HCT116 (cell line): ENCODE results near the gene SLC22A5. TPM values are rescaled to one million over a fixed set of nuclear protein-coding genes. Genes with fewer than 3 reads are reported as not detected.

Experiments
- ATAC-seq: fragments of 200-7000 bp; cut with Tn5 transposase; 2 replicates; pipeline ENCODE4 v1.9.1; 2020; ENCODE audit warnings: mild to moderate bottlenecking, moderate library complexity
- BruUV-seq: library from RNA; stranded (reverse); fragments of 400-500 nt; replicated peaks from 2 replicates; lab custom pipeline; 2021; lab: Mats Ljungman, UMichigan
- CTCF ChIA-PET: fragments of 300-600 bp; sonication (Branson Sonifier 250); formaldehyde crosslinking; loops from one replicate; lab custom pipeline; 2021; ENCODE audit warnings: antibody characterized with exemption; lab: Charles Lee
- POLR2A ChIA-PET: fragments of 300-600, 350-600 bp; sonication (Branson Sonifier 250); formaldehyde crosslinking; loops from one replicate; lab custom pipeline; 2021; ENCODE audit warnings: antibody characterized with exemption; lab: Charles Lee
- RAD21 ChIA-PET, 2 experiments: fragments of 300-600 bp; sonication (Branson Sonifier 250); formaldehyde crosslinking; loops; one replicate each; lab custom pipeline; 2023; ENCODE audit warnings: low total read pairs in 2 of 2; ENCODE audit not compliant: uncharacterized antibody in 2 of 2, unreplicated experiment in 2 of 2, low non-redundant PET in 1 of 2; lab: Charles Lee
- DNase-seq: peaks from one replicate; pipeline ENCODE4 v3.0.0-alpha.2; 2010; ENCODE audit warnings: low read depth, low spot score
- H2AFZ ChIP-seq: fragments of 200-600 bp; shearing (Covaris generic), sonication (generic); 2 replicates; pipeline ENCODE4 v1.6.1; 2017; ENCODE audit warnings: low read depth, mixed run types, mixed read lengths, antibody characterized with exemption, low read length; ENCODE audit not compliant: poor library complexity, severe bottlenecking
- H3K27ac ChIP-seq: 2 replicates; pipeline ENCODE4 v1.5.1; 2012; ENCODE audit warnings: low read depth, low read length
- H3K27me3 ChIP-seq: fragments of 200-600 bp; sonication (generic); 2 replicates; pipeline ENCODE4 v1.6.1; 2016; ENCODE audit warnings: mixed run types, low read length, mixed read lengths; ENCODE audit not compliant: insufficient read depth
- H3K36me3 ChIP-seq, 2 experiments: fragments of 200-500 bp in 1 of 2; fragments of 200-600 bp in 1 of 2; sonication (Bioruptor generic) in 1 of 2; sonication (generic) in 1 of 2; 2 replicates each; pipeline versions ENCODE4 v1.5.1 to v1.6.1; 2014 to 2016; ENCODE audit warnings: low read length in 2 of 2, inconsistent platforms in 1 of 2, mixed read lengths in 1 of 2, mixed run types in 1 of 2; ENCODE audit not compliant: insufficient read depth in 2 of 2, control insufficient read depth in 1 of 2
- H3K4me1 ChIP-seq, 2 experiments: fragments of 200-600 bp in 1 of 2; sonication (generic) in 1 of 2; 2 replicates each; pipeline versions ENCODE4 v1.5.1 to v1.6.1; 2012 to 2017; ENCODE audit warnings: low read length in 2 of 2, inconsistent platforms in 1 of 2, mild to moderate bottlenecking in 1 of 2, mixed read lengths in 1 of 2, mixed run types in 1 of 2, moderate library complexity in 1 of 2; ENCODE audit not compliant: insufficient read depth in 2 of 2, control insufficient read depth in 1 of 2
- H3K4me2 ChIP-seq: fragments of 200-600 bp; sonication (generic); 2 replicates; pipeline ENCODE4 v1.6.1; 2017; ENCODE audit warnings: mixed run types, low read length, mixed read lengths
- H3K4me3 ChIP-seq, 2 experiments: fragments of 200-600 bp in 1 of 2; sonication (generic) in 1 of 2; replicated peaks in 1 of 2; 2 replicates each; pipeline ENCODE4 v1.5.1; 2011 to 2016; ENCODE audit warnings: low read length in 2 of 2, control low read depth in 1 of 2, low read depth in 1 of 2, mild to moderate bottlenecking in 1 of 2, mixed read lengths in 1 of 2, mixed run types in 1 of 2
- H3K79me2 ChIP-seq: fragments of 200-600 bp; sonication (generic); 2 replicates; pipeline ENCODE4 v1.6.1; 2017; ENCODE audit warnings: mild to moderate bottlenecking, mixed run types, low read length, moderate library complexity, mixed read lengths; ENCODE audit not compliant: insufficient read depth
- H3K9ac ChIP-seq: fragments of 200-600 bp; sonication (generic); 2 replicates; pipeline ENCODE4 v1.6.1; 2016; ENCODE audit warnings: low read length, mixed read lengths
- H3K9me2 ChIP-seq: fragments of 200-600 bp; sonication (generic), shearing (Covaris generic); 2 replicates; pipeline ENCODE4 v1.6.1; 2017; ENCODE audit warnings: mixed run types, mild to moderate bottlenecking, moderate library complexity; ENCODE audit not compliant: insufficient read depth
- H3K9me3 ChIP-seq, 2 experiments: fragments of 200-500 bp in 1 of 2; fragments of 200-600 bp in 1 of 2; sonication (Bioruptor generic) in 1 of 2; sonication (generic) in 1 of 2; 2 replicates each; pipeline ENCODE4 v1.6.1; 2014 to 2017; ENCODE audit warnings: low read length in 2 of 2, mixed read lengths in 2 of 2, inconsistent platforms in 1 of 2, low read depth in 1 of 2, mild to moderate bottlenecking in 1 of 2, mixed run types in 1 of 2, moderate library complexity in 1 of 2; ENCODE audit not compliant: control insufficient read depth in 1 of 2, insufficient read depth in 1 of 2
- H4K20me1 ChIP-seq: fragments of 200-600 bp; sonication (generic), shearing (Covaris generic); 2 replicates; pipeline ENCODE4 v1.6.1; 2017; ENCODE audit warnings: mixed run types, mild to moderate bottlenecking, moderate library complexity; ENCODE audit not compliant: insufficient read depth
- ATF3 ChIP-seq: IDR thresholded peaks from 2 replicates; pipeline ENCODE4 v1.6.1; 2012
- CBX3 ChIP-seq: IDR thresholded peaks from 2 replicates; pipeline ENCODE4 v1.6.1; 2012; ENCODE audit warnings: low read depth
- CEBPB ChIP-seq: IDR thresholded peaks from 2 replicates; pipeline ENCODE4 v1.6.1; 2012; ENCODE audit warnings: low read depth
- CTCF ChIP-seq, 3 experiments: fragments of 200-600 bp in 1 of 3; sonication (generic) in 1 of 3; IDR thresholded peaks in 2 of 3; conservative IDR thresholded peaks in 1 of 3; 2 replicates each; pipeline ENCODE4 v1.5.1; 2012 to 2017; ENCODE audit warnings: low read depth in 2 of 3, low read length in 2 of 3, antibody characterized with exemption in 1 of 3, borderline replicate concordance in 1 of 3, control low read depth in 1 of 3, mild to moderate bottlenecking in 1 of 3, mixed read lengths in 1 of 3, mixed run types in 1 of 3, moderate library complexity in 1 of 3; ENCODE audit not compliant: insufficient read depth in 1 of 3
- EZH2 ChIP-seq: fragments of 200-600 bp; sonication (generic); IDR thresholded peaks from 2 replicates; pipeline ENCODE4 v1.6.1; 2017; ENCODE audit warnings: antibody characterized with exemption, mixed run types
- JUND ChIP-seq: IDR thresholded peaks from 2 replicates; pipeline ENCODE4 v1.6.1; 2012
- MAX ChIP-seq: IDR thresholded peaks from 2 replicates; pipeline ENCODE4 v1.6.1; 2012
- POLR2AphosphoS5 ChIP-seq: IDR thresholded peaks from 2 replicates; pipeline ENCODE4 v1.6.1; 2011; ENCODE audit warnings: mild to moderate bottlenecking, low read depth, low read length, moderate library complexity
- RAD21 ChIP-seq: IDR thresholded peaks from 2 replicates; pipeline ENCODE4 v1.6.1; 2012; ENCODE audit warnings: low read depth, mild to moderate bottlenecking
- REST ChIP-seq: IDR thresholded peaks from 2 replicates; pipeline ENCODE4 v1.6.1; 2012; ENCODE audit warnings: low read depth
- SIN3A ChIP-seq: IDR thresholded peaks from 2 replicates; pipeline ENCODE4 v1.6.1; 2012; ENCODE audit warnings: low read depth
- SP1 ChIP-seq: IDR thresholded peaks from 2 replicates; pipeline ENCODE4 v1.6.1; 2012; ENCODE audit warnings: low read depth
- TCF7L2 ChIP-seq: IDR thresholded peaks from 2 replicates; pipeline ENCODE4 v1.7.0; 2011; ENCODE audit warnings: borderline replicate concordance, inconsistent platforms; ENCODE audit not compliant: insufficient read depth, insufficient read length; ENCODE audit errors: extremely low read depth
- YY1 ChIP-seq: IDR thresholded peaks from 2 replicates; pipeline ENCODE4 v1.6.1; 2011; ENCODE audit warnings: low read length, low read depth, moderate library complexity, mild to moderate bottlenecking; ENCODE audit not compliant: insufficient replicate concordance; ENCODE audit errors: extremely low read depth
- intact Hi-C: fragments of 100-400 bp; cut with micrococcal nuclease; formaldehyde crosslinking; loops from 2 replicates; pipeline ENCODE4 v1.10.0; 2022
- total RNA-seq: library from RNA; stranded (reverse); gene quantifications from one replicate; pipeline ENCODE4 v1.2.1, GENCODE V29; 2021; ENCODE audit not compliant: unreplicated experiment
- TF ChIP-seq, protein P1 (sequence below): IDR thresholded peaks from 2 replicates; pipeline ENCODE4 v1.6.1; 2011; ENCODE audit warnings: mild to moderate bottlenecking, low read length, moderate library complexity; ENCODE audit not compliant: insufficient replicate concordance; ENCODE audit errors: extremely low read depth

The SLC22A5 gene
- total RNA-seq, 1 experiment from 2014 or later = 9.9 TPM

DNA sequence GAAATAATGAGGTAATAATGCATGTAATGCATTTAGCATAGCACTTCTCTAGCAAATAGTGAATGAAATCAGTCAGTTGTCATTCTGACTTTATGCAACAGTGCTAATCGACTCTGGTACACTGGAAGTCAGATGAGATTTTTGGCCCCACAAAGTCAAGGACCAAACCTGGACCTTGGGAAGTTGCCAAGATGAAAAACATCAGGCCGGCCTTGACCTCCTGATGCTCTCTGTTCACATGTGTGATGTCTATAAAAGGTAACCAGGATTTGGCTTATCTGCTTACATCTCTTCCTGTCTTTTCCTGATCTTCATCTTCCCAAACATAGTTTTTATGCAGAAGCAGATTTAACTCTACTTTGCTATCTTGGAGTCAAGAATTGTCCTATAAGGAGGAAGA, 39.5 kb downstream of the SLC22A5 start (continued):
- TF ChIP-seq, protein P1, sequence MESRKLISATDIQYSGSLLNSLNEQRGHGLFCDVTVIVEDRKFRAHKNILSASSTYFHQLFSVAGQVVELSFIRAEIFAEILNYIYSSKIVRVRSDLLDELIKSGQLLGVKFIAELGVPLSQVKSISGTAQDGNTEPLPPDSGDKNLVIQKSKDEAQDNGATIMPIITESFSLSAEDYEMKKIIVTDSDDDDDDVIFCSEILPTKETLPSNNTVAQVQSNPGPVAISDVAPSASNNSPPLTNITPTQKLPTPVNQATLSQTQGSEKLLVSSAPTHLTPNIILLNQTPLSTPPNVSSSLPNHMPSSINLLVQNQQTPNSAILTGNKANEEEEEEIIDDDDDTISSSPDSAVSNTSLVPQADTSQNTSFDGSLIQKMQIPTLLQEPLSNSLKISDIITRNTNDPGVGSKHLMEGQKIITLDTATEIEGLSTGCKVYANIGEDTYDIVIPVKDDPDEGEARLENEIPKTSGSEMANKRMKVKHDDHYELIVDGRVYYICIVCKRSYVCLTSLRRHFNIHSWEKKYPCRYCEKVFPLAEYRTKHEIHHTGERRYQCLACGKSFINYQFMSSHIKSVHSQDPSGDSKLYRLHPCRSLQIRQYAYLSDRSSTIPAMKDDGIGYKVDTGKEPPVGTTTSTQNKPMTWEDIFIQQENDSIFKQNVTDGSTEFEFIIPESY = no peak
- TF ChIP-seq EZH2 = no peak

GRCh38 chr5:132410451-132411303, 41.2 kb downstream of the SLC22A5 start:
- Histone ChIP-seq H3K4me3 (peak overlapping the region; percentile 53 to 64), H3K4me1 (peaks cover 31 to 71% of the 10 kb centered on the region in 2 experiments), H2AFZ (no peak overlapping the region), H3K9ac (peak overlapping the region; percentile 76), H3K27me3 (no peaks in the 10 kb centered on the region), H3K9me3 (no peaks in the 10 kb centered on the region), H3K79me2 (no peaks in the 10 kb centered on the region), H3K27ac (peak overlapping the region; percentile 91), H3K36me3 (no peaks in the 10 kb centered on the region), H3K4me2 (peak overlapping the region; percentile 87), H4K20me1 (no peaks in the 10 kb centered on the region), H3K9me2 (no peaks in the 10 kb centered on the region)
- DNase-seq = no peak
- intact Hi-C loops = loop anchor here (2.0 kb wide), 1 partner anchor 22 kb away; no protein-coding TSS in a partner anchor
- RAD21 ChIA-PET = no interaction called here
- POLR2A ChIA-PET = interaction anchor here (0.7 to 2.1 kb wide), 3 partner anchors 16 to 87 kb away, joined by 3 to 10 read pairs (median 4); partner anchors contain the start of gene IRF1
- BruUV-seq = no TSS peak
- CTCF ChIA-PET = interaction anchor here (2.0 kb wide), 1 partner anchor 22 kb away, joined by 7 read pairs; no protein-coding TSS in a partner anchor
- ATAC-seq = peak; percentile 86
- TF ChIP-seq TCF7L2 (peak; percentile 45), ATF3 (no peak), POLR2AphosphoS5 (peak; percentile 58; the same call in 1 of the 2 replicates), SIN3A (no peak), CTCF (IDR thresholded peaks at IDR 0.05 in 2 of 3, conservative IDR thresholded peaks at IDR 0.05 in 1 of 3; ENCODE audit: borderline replicate concordance in 1 of 3, insufficient read depth in 1 of 3, low read depth in 2 of 3, low read length in 2 of 3) (peak; percentile 25 to 76 (median 61); a peak in 4 of 6 replicates), MAX (peak; percentile 28), REST (no peak), SP1 (no peak), RAD21 (peak; percentile 56), CEBPB (no peak), JUND (no peak), CBX3 (no peak), YY1 (no peak)
